ENCODE measurements around the gene ORAI1.
"Not testable (repeated sequence)": the region's sequence is repeated elsewhere in the genome, so short reads cannot be mapped to it uniquely, and the experiment has no call there.

The ORAI1 gene

GRCh38 chr12:121603581-121603980 is 22.7 kb upstream of the ORAI1 start:
- DNase-seq (ENCODE audit: low read depth in 3 of 3), result no peak

- no peak for DNase-seq (ENCODE audit: low read depth in 3 of 3)
Measured at GRCh38 chr12:121608301-121608700, 18.0 kb upstream of the ORAI1 start.

GRCh38 chr12:121610239-121611149 is 15.8 kb upstream of the ORAI1 start:
- DNase-seq (ENCODE audit: low read depth in 3 of 3), result no peak

DNA sequence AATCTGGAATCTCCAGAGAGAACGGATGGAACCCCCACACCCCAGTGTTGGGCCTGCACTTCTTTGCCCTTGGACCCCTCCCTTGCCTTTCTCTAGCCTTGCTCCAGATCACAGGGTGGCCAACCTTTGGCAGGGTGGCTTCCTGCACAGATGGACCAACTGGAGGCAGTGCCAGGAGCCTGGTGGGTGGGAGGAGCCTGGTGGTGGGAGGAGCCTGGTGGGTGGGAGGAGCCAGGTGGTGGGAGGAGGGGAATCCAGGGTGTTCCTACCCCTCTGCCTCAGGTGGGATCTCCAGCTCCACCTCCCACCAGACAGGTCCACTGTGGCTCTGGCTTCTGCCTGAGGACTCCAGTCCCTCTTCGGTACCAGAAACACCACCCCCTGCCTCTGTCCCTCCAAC is 15.0 kb upstream of the ORAI1 start:
- no peak for DNase-seq (ENCODE audit: low read depth in 3 of 3)

- DNase-seq (ENCODE audit: low read depth in 3 of 3), result no peak
Measured at GRCh38 chr12:121613462-121613861, 12.9 kb upstream of the ORAI1 start.

- DNase-seq (ENCODE audit: low read depth in 3 of 3), result no peak
Measured at GRCh38 chr12:121614872-121615467, 11.4 kb upstream of the ORAI1 start.

GRCh38 chr12:121618659-121619233 is 7.6 kb upstream of the ORAI1 start:
- DNase-seq (ENCODE audit: low read depth in 3 of 3), result no peak

DNA sequence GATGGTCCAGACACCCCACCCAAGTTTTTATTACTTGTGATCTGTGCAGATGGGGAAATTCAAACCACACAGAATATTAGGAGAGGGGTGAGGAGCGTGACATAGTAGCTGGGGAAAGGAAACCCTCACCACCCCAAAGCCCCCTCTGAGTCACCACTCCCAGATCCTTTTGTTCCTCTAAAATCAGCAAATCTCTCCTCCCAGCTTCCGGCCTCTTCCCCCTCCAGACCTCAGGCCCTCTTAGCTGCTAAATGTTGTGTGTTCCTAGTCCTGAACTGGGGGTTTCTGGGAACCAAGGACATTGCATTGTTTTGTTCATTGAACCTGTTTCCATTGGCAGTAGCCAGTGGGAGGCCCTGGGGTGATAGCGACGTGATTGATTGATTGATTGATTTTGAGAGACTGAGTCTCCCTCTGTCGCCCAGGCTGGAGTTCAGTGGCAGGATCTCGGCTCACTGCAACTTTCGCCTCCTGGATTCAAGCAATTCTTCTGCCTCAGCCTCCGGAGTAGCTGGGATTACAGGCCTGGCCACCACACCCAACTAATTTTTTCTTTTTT is 5.9 kb upstream of the ORAI1 start:
- DNase-seq (ENCODE audit: low read depth in 3 of 3), result no peak

DNA sequence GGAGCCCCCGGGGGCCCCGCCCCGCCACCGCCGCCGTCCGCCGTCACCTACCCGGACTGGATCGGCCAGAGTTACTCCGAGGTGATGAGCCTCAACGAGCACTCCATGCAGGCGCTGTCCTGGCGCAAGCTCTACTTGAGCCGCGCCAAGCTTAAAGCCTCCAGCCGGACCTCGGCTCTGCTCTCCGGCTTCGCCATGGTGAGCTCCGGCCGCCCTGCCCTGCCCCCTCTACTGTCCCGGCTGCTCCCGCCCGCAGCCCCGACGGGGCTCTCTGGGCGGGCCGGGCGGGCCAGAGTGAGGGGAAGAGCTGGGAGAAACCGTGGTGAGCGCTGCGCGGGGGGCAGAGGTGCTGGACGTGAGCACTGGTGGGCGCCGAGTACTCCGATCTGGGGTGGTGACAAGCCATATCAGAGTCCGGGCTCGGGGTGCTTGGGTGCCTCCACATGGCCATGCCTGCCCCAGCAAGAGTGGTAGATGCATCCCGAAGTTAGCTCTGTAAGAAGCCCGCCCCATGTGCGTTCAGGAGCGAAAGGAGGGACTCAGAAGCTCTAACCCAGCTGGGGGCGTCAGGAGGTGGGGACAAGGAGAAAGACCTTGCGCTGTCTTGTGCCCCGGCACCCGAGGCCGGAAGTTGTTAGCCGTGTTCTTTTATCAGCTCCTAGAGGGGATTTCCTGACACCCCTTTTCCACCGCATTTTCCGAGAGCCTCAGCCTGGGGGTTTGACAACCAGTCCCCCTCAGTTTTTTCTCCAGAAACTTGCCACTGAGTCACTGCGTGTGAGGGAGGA is 717 bp downstream of the ORAI1 start:
- peak; percentile 76 to 92 (median 86) for DNase-seq (ENCODE audit: low read depth in 3 of 3)

- peak in 1 of 3 experiments; percentile 10 for DNase-seq (ENCODE audit: low read depth in 3 of 3)
Measured at GRCh38 chr12:121628037-121628436, 1.7 kb downstream of the ORAI1 start.

DNA sequence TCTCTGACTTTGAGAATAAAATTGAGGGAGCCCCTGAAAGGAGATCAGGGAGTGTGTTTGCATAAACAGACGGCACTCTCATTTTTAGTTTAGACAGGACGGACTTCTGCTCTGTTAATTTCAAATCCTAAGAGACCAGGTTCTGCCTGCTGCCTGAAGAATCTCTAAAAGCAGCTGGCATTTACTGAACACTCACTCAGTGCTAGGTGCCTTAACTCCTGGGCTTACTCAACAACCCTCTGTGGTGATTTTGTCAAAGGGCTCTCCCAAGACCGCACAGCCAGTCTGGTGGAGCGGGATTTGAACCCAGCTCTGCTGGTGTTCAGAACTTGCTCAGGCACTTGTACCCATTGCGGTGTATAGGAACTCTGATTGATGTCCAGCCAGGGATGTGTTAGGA is 2.2 kb downstream of the ORAI1 start:
- DNase-seq (ENCODE audit: low read depth in 3 of 3), result no peak

- no peak for DNase-seq (ENCODE audit: low read depth in 3 of 3)
Measured at GRCh38 chr12:121630791-121631355, 4.5 kb downstream of the ORAI1 start.

- DNase-seq (ENCODE audit: low read depth in 3 of 3), result no peak
Measured at GRCh38 chr12:121632069-121632970, 6.0 kb downstream of the ORAI1 start.

GRCh38 chr12:121633833-121634196 is 7.5 kb downstream of the ORAI1 start:
- DNase-seq (ENCODE audit: low read depth in 3 of 3), result not testable (repeated sequence)

DNA sequence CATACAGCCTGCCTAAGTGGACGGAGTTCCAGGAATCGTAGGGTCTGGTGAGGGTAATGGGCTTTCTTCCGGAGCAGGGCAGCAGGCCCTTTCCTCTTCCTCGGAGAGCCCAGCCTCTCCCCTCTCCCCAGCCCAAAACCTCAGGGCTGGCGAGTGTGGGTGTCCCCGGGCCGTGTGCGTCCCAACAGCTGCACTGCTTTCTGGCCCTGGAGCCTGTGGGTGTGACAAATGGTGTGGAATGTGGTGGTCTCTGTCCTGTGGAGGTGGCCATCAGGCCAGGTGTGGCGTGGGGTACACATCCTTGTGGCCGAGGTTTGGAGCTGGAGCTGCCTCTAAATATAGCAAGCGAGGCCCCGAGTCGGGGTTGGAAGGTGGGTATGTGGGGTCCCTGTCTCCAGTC is 8.5 kb downstream of the ORAI1 start:
- no peak for DNase-seq (ENCODE audit: low read depth in 3 of 3)

DNA sequence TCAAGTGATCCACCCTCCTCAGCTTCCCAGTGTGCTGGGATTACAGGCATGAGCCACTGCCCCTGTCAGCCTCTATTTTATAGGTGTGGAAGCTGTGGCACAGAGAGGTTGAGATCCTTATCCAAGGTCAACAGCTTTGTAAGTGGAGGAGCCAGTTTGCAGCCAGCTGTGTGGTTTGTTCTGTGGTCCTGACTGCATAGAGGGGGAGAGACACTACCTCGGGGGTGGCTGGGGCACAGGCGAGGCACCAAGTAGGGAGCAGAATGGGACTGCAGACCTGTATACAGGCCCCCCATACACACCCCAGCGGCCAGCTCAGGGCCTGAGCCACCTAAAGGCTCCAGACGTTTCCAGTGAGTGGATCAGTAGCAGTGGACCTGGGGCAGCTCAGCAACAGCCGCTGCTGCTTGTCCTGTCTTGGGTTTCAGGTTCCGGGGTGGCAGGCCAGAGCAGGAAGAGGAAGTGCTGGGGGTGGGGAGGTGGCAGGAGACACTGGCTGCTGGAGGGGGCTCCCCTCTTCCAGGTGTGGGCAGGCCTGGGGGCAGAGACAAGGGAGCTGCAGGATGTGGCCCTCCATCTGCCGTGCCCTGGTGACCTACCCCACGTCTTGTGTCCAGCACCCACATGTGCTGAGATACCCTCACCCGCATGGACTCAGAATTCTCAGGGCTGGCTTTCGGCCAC is 11.0 kb downstream of the ORAI1 start:
- no peak for DNase-seq (ENCODE audit: low read depth in 3 of 3)

GRCh38 chr12:121638298-121639202 is 12.2 kb downstream of the ORAI1 start:
- no peak for DNase-seq (ENCODE audit: low read depth in 3 of 3)

GRCh38 chr12:121641343-121641630 is 15.0 kb downstream of the ORAI1 start:
- DNase-seq (ENCODE audit: low read depth in 3 of 3), result no peak

DNA sequence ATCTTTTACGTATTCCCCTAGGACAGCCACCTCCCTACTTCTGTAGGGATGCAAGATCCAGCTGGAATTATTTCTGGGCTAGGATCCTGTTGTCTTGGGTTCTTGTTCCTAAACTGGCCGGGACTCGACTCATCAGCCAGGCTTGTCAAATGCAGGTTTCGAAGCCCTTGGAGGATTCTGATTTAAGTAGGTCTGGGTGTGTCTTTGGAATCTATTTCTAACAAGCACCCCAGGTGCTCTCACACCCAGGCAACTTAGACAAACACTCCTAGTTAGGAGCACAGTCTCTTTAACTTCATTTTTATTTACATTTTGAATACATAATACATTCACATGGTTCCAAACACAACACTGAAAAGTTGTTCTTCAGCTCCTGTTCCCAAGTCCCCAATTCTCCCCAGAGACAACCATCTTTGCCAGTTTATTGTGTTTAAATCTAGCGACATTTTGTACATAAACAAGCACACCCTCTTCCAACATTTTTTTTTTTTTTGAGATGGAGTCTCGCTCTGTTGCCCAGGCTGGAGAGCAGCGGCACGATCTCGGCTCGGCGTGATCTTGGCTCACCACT is 22.2 kb downstream of the ORAI1 start:
- no peak for DNase-seq (ENCODE audit: low read depth in 3 of 3)
